Measurements from ENCODE around the gene TSSK3.
"Not testable (repeated sequence)": the region's sequence is repeated elsewhere in the genome, so short reads cannot be mapped to it uniquely, and the experiment has no call there.

The TSSK3 gene

GRCh38 chr1:32338637-32339145, 23.6 kb upstream of the TSSK3 start:
- DNase-seq = no peak

GRCh38 chr1:32339363-32339978, 22.9 kb upstream of the TSSK3 start:
- no peak for DNase-seq

GRCh38 chr1:32341186-32341757, 21.1 kb upstream of the TSSK3 start:
- no peak for DNase-seq

- DNase-seq = no peak
These were observed 20.4 kb upstream of the TSSK3 start for GRCh38 chr1:32341971-32342370.

- no peak for DNase-seq
These were observed 19.6 kb upstream of the TSSK3 start for GRCh38 chr1:32342704-32343103.

DNA sequence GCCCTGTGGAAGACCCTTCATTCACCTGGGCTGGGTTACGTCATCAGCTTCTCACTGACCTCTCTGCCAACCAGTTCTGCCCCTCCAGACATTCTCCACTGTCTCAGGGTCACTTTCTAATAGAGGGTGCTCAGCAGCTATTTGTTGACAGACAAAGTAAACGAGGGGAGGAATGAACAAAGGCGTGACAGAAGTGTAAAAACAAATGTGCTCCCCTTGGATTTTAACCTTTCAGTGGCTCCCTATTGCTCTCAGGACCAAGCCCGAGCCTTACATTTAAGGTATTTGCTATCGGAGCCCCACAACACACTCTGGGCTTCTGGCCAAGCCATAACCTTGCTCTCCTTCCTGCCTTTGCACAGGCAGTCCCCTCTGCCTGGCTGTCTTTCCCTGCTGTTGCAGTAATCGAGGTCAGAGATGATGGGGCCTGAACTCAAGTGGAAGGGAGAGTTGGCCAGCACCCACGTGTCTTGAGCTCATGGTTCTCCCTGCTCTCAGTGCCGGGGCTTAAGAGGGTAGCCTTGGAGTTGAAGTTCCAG, 17.0 kb upstream of the TSSK3 start:
- DNase-seq = no peak

- no peak for DNase-seq
These were observed 15.7 kb upstream of the TSSK3 start for GRCh38 chr1:32346532-32347157.

DNA sequence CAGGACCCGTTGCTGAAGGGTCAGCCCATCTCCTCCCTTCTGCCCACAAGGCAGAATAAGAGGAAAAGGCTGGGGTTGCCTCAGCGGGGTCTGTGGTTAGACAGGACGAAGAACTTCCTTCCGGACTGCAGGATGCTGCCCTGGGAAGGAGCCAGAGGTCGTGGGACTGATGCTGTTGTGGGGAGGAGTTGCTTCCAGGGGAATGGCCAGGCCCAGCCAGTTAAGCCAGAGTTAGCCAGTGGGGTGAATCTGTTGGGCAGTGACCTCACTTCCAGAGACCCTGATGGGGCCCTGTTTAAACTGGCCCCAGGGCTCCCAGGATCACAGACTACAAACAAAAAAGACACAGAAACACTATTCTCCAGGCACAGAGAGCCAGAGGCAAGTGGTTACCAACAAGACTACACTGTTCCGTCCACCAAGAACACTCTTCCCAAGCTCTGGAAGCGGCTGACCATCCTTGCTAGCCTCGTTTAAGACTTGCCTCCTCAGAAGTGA, 13.1 kb upstream of the TSSK3 start:
- no peak for DNase-seq

- peak; percentile 38 for DNase-seq
These were observed 11.4 kb upstream of the TSSK3 start for GRCh38 chr1:32350785-32351398.

DNA sequence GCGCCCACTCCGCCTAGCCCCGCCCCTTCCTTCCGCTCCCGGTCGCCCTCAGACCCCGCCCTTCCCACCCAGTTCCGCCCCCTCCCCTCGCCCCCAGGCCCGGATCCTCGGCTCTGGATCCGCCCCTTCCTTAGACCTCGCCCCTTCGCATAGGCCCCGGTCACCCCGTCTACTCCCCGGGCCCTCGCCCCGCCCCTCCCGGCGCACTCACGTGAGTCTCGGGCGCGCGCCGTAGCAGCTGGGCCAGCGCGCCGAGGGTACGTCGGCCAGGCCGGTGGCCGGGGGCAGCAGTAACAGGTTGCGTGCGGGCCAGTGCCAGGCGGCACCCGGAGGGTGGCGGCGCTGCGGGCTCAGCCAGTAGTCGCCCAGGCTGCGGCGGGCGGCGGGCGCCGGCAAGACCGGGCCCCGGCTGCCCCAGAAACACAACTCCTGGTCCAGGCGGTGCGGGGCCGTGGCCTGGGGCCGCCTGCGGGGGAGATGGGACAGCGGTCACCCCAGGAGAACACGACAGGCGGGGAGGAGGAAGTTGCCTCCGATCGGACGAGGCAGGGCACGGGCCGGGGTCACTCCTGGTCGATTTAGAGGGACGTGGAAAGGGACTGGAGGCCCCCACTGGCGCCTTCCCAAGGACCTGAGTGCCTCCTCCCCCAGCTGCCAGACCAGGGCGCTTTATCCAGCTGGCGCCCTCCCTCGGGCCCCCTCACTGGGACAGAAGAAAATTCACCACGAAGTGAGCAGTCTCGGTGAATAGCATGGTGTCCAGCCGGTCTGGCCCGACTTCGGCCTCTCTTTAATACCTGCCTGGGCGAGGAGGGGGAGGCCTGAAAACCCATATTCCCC, 10.7 kb upstream of the TSSK3 start:
- peak; percentile 48 for DNase-seq

- DNase-seq = no peak
These were observed 10.0 kb upstream of the TSSK3 start for GRCh38 chr1:32352239-32352745.

DNA sequence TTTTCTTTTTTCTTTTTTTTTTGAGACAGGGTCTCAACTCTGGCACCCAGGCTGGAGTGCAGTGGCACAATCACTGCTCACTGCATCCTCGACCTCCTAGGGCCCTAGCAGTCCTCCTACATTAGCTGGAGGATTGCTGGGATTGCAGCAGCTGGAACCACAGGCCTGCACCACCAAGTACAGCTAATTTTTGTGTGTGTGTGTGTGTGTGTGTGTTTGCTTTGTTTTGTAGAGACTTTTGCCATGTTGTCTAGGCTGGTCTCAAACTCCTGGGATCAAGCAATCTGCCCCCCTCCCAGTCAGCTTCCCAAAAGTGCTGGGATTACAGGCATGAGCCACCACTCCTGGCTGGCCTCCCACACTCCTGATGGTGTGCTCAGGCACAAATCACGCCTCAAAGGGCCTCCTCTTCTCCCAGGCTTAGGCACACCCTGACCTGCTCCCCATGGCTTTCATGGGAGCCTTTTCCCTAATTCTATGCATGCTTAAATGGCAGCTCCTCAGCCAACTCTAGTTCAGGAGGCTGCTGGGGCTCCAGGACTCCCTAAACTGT, 9.4 kb upstream of the TSSK3 start:
- DNase-seq = no peak

DNA sequence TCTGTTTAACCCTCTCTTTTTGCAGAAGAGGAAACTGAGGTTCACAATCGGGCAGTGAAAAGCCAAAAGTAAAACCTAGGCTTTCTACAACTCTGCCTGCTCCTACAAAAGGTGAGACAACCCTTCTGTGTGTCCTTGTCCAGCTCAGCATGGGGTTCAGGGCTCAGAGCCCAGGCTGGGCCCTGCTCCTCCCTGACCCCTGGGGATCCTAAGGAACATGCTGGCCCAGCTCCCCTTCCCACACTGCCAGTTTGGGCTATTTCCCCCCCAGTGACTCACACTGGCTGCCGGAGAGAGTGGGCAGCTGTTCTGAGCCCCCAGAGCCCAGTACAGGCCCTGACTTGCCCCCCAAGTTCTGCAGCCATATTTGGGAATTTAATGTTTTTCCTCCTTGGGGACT, 8.9 kb upstream of the TSSK3 start:
- DNase-seq = no peak

GRCh38 chr1:32353886-32354570, 8.3 kb upstream of the TSSK3 start:
- no peak for DNase-seq

GRCh38 chr1:32355778-32356177, 6.6 kb upstream of the TSSK3 start:
- DNase-seq = not testable (repeated sequence)

DNA sequence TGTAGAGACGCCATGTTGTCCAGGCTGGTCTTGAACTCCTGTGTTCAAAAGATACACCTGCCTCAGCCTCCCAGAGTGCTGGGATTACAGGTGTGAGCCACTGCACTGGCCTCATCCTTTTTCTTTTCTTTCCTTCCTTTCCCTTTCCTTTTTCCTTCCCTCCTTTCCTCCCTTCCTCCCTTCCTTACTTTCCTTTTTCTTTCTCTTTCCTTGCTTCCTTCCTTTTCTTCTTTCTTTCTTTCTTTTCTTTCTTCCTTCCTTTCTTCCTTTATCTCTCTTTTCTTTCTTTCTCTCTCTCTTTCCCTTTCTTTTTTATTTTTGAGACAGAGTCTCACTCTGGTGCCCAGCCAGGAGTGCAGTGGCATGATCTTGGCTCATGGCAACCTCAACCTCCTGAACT, 5.9 kb upstream of the TSSK3 start:
- DNase-seq = no peak

- DNase-seq = no peak
These were observed 4.7 kb upstream of the TSSK3 start for GRCh38 chr1:32357614-32358013.

GRCh38 chr1:32358435-32358834, 3.9 kb upstream of the TSSK3 start:
- no peak for DNase-seq

- no peak for DNase-seq
These were observed 1.0 kb upstream of the TSSK3 start for GRCh38 chr1:32361308-32361673.

- no peak for DNase-seq
These were observed 465 bp upstream of the TSSK3 start for GRCh38 chr1:32361674-32362473.

DNA sequence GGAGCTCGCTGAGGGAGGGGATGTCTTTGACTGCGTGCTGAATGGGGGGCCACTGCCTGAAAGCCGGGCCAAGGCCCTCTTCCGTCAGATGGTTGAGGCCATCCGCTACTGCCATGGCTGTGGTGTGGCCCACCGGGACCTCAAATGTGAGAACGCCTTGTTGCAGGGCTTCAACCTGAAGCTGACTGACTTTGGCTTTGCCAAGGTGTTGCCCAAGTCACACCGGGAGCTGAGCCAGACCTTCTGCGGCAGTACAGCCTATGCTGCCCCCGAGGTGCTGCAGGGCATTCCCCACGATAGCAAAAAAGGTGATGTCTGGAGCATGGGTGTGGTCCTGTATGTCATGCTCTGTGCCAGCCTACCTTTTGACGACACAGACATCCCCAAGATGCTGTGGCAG, 1.4 kb downstream of the TSSK3 start:
- DNase-seq = no peak

Data from NK-92 treated with Interleukin-12 subunit alpha and Interleukin-12 subunit beta, amount 100 ng/mL, for 24 hours (cell line).